Activated gamma-delta T cell treated with Interleukin-2 at 50 U/mL for 16 hours (primary cell): Measurements from ENCODE around the gene TSNAX.

Source experiments
- DNase-seq: peaks from one replicate; pipeline ENCODE4 v3.0.0-alpha.2; 2020

Gene TSNAX

DNA sequence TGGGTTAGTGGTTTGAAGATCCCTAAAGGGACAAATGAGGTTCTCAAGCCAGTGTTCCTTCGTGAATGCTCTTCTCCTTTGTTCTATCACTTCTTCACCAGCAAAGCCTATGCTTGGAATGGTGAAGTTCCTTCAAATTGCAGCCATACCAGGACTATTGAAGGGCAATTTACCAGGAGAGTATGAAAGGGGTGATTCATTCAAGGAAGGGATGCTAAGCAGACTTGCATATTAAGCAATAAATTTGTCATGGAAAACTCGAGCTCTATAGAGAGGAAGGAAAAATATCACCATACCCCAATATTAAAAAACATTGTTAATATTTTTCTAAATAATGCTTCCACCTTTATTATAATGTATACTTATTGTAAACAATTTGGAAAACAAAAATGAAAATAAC, 9.3 kb upstream of the TSNAX start:
- no peak for DNase-seq

DNA sequence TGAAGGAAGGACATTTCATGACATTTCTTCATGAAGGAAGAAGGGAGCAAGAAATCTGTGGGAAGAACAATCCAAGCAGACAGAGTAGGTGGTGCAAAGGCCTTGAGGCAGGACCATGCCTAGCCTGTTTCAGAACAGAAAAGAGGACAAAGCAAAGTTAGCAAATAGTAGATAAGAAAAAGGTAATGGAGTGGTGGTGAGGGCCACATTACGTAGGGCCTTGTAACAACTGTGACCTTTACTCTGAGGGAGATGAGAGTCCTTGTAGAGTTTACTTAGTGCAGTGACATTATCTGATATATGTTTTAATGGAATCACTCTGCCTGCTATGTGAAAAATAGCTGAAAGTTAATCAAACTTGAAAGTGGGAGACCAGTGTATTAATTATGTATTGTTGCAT, 6.4 kb upstream of the TSNAX start:
- DNase-seq: no peak

DNA sequence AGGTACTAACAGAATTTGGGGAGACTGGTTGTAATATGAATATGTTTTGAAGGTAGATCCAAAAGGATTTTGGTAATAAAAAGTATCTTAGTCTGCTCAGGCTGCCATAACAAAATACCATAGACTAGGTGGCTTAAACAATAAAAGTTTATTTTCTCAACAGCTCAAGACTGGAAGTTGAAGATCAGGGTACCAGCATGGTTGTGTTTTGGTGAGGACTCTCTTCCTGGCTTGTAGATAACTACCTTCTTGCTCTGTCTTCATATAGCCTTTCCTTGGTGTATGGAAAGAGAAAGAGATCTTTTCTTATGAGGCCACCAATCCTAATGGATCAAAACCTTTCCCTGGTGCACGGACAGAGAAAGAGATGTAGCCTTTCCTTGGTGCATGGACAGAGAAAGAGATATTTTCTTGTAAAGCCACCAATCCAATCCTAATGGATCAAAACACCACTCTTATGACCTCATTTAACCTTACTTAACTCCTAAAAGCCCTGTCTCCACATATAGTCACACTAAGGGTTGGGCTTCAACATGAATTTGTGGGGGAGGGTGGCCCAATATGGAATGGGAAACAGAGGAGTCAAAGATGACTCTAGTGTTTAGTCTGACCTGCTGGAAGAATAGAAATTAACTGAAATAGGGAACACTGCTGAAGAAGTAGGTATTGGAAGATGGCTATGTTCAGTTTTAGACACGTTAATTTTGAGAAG, 5.4 kb upstream of the TSNAX start:
- DNase-seq: no peak

DNA sequence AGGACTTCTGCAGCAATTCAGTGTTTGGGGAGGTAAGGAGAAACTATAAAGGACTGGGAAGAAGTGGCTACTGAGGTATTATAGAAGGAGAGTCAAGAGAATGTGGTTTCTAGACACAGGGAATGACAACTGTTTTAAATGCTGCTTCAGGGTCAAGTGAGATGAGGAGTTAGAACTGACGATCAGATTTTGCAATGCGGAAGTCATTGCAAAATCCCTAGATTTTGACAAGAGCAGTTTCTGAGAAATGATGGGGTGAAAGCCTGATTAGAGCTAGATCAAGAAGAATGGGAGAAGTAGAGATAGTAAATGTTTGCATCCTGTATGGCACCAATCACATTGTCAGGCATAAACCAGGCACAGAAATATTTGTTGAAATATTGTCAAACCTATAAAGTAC, 4.7 kb upstream of the TSNAX start:
- DNase-seq: no peak

DNA sequence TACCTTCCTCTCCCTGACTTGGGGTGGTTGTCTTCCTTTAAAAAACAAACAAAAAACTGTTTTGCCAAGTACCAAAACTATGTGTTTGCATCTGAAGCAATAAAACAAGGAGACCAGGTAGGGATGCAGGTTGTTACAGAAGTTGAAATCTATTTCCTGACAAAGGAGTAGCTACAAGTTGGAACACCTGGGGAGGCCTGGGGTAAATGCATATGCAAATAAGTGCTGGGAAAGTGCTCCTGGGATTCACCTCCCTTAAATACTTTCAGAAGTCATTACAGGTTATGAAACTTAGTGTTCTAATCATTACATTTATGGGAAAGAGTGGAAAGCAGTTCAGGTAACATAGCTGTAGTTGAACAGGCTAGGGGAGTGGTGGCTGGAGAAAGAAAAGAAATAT, 1.9 kb upstream of the TSNAX start:
- no peak for DNase-seq

DNA sequence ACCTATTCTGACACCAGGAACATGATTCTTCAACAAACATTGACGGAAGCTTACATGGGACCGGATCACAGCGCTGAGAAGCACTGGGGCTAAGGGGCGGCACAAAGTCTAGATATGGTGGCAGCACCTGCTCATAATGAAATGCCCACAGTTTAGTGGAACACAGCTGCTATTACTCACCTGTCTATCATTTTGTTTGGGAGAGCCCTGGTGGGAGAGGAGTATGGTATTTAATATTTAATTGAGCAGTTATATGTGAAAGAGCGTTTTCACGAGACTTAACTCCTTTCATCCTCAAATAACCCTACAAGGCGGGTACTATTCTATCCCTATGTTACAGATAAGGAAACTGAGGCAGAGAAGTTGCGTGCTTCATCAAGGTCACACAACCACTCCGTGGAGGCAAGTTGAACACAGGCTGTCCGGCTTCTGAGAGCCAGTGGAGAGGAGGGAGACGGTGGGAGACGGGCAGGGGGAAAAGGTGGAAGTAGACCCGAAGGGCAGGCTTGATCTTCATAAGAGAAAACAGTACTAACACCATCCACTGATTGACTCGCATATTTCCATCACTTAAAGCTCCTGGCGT, 790 bp upstream of the TSNAX start:
- DNase-seq: no peak

DNA sequence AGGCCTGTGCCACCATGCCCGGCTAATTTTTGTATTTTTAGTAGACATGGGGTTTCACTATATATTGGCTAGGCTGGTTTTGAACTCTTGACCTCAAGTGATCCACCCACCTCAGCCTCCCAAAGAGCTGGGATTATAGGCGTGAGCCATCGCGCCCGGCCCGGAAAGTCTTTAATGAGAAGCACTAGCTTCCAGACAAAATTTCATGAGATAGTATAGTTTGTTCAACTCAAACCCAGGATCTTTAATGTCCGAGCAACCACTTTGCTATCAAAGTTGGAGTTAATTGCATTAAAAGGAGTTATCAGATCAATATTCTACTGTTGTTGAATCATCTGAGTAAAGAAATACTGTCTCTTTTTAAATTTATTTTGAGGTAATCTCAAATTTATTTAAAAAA, 4.8 kb downstream of the TSNAX start:
- DNase-seq: no peak

DNA sequence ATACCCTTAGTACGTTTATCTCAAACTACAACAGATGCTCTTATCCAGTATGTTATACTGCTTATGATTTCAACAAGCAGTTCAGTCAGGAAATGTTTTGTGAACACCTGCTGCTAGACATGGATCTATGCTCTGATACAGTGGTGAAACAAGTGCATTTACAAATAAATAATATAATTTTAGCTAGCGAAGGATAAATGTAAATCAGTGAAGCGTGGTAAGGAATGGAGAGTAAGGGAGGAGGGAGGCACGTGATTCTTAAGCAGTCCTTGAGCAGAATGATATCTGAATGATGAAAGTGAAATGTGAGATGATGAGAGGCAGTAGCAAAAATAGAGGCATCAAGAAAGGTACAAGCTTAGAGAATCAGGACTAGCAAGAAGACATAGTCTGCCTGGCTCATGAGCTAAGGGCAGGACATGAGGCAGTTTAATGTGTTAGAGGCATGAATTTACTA, 6.3 kb downstream of the TSNAX start:
- no peak for DNase-seq

DNA sequence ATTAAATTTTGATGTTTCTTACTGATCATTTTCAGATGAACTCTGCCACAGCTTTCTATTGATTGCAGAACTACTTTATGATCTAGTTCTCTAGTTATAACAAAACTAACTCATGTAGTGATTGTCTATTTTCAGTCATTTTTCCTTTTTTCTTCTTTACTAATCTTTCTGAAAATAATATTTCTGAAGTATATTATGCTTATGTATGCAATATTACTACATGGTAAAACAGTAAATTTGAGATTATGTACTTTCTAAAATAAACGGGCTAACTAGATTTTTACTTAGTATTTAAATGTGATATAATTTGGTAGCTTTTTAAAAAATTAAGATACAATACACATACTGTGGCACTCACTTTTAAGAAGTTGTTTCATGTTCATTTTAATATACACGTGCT, 7.6 kb downstream of the TSNAX start:
- no peak for DNase-seq

DNA sequence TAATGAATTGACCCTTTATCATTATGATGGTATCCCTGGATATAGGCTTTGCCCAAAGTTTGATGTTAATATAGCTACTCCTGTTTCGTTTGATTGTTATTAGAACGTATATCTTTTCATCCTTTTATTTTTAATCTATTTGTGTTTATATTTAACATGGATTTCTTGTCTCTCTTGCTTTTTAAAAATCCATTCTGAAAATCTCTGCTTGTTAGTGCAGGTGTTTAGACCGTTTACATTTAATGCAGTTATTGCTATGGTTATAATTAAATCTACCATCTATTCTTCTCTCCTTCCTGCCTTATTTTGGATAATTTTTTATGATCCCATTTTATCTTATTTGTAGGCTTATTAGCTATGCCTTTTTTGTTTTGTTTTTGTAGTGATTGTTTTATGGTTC, 12.4 kb downstream of the TSNAX start:
- no peak for DNase-seq

DNA sequence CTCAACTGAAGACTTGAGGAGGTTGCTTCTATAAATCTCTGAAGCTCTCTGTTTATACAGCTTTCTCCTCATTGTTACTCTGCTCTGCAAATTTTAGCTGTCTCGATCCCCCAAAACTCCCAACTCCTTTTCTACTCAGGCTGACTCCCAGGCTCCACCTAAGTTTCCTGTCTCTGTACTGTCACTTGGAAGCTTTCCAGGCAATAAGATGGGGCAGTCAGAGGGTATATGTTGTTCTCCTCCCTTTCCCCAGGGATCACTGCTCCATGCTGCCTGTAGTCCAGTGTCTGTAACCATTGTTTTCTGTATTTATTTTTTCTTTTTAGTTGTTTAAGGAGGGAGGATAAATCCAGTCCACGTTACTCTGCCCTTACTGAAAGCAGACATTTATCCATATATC, 13.4 kb downstream of the TSNAX start:
- no peak for DNase-seq

DNA sequence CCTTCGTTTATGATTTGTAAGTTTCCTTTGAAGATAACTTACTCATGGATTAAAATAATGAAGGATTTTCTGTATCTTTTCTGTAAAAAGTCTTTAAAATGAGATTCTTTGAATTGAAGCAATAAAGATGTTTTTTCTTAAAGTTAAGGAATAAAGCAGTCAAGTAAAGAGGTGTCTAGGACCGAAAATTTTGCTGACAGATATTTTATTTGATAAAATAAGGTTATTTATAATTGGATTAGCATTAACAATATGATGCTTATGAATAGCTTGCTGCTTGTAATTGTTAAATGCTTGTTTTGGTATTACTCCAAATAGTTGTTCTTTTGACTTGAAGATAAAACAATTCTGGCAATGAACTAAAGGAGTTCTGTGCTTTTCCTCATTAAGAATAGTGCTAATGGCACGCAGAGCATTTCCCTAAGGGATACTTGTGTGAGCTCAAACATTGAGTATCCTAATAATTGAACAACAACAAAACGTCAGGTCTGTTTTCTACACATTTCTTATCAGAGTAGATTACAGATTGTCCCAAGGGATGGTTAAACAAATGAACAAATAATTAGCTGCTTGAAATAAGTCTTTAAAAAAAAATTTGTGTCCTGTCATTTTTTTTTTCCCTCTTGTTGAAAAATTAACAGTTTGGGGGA, 16.6 kb downstream of the TSNAX start:
- DNase-seq: no peak

DNA sequence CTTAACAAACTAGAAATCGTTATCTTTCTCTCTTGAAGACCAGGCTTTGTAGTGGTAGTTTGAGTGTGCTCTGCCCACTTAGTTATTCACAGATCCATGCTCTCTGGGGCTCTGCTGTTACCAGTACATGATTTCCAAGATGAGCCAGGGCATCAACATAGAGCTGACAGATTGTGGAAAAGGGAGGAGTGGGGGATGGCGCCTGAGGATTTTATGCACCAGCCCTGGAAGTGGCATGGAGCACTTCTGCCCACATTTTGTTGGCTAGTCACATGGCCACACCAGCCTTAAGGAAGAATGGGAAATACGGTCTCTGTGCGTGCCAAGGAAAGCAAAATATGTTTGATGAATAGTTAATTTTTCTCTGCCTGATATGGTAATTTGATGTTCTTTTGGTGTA, 18.2 kb downstream of the TSNAX start:
- no peak for DNase-seq

DNA sequence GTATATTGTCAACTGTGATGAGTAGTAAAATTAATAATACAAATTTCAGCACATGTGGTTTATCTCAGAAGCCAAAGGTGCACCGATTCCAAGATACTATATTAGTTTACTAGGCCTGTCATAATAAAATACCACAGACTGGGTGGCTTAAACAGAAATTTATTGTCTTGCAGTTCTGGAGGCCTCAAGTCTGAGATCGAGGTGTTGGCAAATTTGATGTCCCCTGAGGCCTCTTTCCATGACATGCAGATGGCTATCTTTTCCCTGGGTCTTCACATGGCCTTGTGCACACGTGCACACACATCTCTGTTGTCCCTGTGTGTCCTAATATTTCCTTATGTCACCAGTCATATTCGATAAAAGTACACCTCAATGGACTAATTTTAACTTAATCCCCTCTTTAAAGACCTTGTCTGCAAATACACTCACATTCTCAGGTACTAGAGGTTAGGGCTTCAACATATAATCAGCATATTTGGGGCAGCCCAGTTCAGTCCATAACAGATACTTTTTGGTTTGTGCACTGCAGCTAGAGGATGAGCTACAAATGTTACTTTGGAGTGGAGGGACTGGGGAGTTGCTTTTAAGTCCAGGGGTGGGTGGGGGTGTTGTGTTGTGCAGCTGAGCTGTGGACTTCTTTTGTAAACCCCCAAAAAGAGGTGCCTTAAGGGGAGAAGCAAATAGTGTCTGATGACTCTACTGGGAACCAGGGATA, 21.4 kb downstream of the TSNAX start:
- DNase-seq: no peak

DNA sequence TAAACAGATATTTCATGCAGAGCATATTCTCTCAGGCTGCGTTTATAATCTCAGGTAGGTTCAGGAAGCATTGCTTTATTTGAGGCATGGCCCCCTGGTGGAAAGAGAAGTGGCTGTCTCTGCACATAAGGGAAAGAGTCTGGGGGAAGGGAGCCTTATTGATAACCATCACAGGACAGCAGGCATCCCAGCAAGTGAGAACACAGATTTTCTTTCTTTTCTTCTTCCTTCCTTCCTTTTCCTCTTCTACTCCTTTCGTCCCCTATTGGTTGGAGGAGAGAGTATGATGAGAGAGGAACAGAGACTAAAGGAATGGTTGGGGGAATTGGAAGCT, 21.9 kb downstream of the TSNAX start:
- no peak for DNase-seq

DNA sequence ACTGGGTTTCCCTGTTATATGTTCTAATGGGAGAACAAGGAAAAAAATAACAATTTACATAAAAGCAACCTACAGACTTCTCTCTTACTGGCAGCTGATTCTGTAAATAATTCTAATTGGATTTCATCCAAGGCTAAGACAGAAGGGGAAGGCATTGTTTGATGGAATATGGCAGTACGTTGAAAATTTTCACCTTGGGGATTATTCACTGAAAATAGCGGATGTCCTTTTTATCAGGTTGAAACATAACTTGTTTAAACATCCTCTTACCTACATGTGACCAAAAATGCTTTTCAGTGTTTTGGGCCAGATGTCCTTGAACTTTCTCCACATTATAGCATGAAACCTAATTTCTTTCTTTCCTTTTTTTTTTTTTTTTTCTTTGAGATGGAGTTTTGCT, 24.9 kb downstream of the TSNAX start:
- no peak for DNase-seq

DNA sequence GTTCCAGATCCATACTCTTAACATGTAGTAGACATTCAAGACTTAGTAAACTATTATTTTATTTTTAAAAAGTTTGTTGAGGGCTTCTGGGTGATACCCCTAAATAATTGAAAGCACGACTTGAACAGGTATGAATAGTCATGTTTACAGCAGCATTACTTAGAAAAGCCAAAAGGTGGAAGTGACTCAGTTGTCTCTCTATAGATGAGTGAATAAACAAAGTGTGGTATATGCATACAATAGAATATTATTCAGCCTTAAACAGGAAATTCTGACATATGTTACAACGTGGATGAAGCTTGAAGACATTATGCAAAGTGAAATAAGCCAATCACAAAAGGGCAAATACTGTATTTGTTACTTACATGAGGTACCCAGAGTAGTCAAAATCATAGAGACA, 26.5 kb downstream of the TSNAX start:
- DNase-seq: no peak

DNA sequence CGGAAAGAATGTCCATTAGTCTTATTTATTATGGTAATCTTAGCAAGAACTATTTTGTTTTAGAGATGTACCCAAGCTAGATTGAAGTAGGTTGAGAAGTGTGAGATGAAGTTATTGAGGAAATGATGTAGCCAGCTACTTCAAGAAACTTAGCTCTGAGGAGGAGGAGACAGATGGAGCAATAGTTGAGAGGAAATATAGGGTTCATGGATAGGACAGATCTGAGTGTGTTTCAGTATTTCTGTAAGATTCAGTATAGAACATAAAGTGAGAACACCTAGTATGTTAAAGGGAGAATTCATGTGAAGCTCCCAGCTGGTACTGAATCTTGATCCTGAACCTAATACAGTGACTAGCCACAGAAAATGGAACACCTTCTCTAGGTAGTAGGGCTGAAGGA, 28.9 kb downstream of the TSNAX start:
- DNase-seq: no peak

DNA sequence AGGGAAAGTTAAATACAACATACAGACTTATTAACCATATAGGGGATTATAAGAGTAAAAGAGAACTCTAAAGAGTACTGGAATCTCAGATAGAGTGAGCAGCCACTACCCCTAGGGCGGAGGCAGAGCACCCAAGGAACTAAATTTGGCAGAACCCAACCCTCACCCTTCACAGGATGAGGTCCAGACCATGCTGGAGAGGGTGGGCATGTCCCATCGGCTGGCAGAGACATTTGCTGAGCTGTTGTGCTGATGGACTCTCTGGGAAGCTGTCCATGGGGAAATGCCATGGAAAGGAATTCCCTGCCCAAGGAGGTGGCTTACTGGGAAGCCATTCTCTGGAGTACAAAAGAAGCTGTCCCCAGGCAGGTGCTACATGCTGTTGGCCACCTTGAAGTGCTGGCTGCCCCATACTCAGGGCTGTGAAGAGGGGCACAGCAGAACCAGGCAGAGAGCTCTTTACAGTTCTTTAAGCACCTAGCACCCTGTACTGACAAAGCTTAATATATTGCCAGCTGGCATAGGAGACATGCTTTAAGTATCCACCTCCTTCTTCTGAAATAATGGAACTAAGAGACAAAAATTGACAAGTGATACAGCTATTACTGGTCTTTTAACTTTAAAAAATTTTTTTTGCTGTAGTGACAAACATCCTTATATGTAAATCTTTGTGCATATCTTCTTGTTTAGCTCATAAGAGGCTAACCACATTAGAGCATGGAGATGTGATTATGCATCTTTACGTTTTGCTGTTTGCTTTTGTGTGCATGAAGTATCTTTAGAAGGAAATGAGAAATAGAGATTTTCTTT, 29.6 kb downstream of the TSNAX start:
- DNase-seq: no peak

DNA sequence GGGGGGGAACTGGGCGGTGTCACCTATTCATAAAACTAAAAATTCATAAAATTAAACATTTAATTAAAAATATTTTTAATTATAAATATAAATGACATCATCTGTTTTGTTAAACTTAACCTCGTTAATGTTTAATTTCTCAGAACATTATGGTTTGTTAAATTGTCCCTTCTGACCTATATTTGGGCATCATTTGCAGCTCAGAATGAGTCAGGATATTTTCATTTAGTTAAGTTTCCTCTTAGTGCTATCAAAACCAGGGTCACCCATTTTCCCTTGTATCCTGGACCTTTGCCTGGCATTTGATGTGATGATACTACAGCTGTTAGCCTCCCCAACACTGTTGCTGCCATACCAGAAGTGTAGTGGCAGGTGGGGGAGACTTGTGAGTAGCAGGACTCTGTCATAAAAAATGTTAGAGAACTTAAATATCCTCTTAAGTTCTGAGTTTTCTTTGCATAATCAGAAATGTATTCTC, 30.3 kb downstream of the TSNAX start:
- DNase-seq: no peak

DNA sequence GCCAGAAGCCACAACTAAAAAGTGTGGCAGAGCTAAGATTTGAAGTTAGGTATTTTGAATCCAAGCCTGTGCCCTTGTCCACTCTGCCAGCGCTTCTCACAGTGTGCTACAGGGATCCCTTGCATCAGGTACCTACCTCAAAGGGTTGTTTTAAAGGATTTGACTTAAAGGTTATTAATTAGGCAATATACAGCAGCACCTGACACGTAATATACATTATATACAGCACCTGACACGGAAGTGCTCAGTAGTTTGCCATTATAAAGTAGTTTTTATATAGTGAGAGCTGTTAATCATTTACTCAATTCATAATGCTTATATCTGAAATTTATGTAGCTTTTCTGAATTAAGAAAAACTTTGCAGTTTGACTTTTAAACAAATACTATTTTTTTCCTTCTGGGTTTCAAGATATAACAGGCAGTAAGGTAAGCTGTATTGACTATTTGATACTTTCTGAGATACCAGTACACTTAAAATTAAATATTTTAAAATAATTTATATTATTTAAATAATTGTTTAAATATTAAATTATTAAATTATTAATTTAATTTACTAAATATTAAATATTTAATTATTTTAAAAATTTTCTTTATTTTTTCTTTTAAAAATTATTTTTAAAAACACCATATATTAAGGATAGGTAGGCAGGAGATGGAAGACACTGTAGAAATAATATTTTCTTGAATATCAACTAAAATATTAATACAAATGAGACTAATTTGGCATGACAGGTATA, 33.3 kb downstream of the TSNAX start:
- DNase-seq: no peak

DNA sequence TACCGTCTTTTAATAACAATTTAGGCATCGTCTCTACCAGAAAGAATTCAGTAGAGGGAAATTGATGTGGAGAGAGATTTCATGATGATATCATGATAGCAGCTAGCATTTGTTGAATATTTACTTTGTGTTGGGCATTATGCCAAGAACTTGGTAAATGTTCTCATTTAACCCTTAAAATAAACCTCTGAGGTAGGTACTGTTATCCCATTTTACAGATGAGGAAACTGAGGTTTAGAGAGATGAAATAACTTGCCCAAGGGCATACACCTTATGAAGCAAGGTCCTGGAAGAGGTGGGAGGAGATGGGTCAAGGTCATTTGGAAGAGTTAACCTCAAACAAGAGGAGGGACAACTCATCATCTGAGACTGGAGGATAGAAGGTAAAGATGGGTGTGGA, 34.8 kb downstream of the TSNAX start:
- no peak for DNase-seq
